ENCODE measurements around the gene NGB. TPM values are rescaled to one million over a fixed set of nuclear protein-coding genes. Genes with fewer than 3 reads are reported as not detected.

NGB gene
- total RNA-seq, 2 donors from 2014 or later = not detected

DNA sequence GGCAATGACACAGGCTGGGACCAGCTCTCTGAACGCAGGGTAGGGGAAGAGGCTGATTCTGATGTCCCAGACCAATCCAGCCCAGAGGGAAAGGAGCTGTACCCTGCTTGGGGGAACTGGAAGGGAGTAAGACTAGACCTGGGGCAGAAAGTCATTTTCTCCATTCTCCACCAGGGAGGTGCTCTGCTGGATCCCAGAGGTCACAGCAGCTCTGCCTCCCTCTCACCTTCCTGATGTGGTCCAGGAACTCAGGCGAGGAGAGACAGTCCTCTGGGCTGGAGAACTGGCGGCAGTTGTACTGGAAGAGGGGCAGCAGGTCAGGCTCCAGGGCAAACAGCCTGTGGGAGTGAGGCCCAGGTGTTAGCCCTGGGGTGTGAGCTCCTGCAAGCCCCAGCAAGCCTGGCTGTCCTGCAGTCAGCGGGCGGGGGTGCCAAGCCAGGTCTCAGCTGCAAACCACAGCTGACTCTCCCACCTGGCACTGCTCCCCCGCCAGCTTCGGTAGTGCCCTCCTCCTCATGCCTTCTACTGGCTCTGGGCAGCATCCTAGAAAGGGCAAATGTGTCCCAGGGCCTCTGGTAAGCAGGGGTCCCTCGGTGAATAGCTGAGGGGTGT, 1.9 kb downstream of the NGB start:
- DNase-seq = no peak
- intact Hi-C loops (cut with DNase I) = no loop called here

DNA sequence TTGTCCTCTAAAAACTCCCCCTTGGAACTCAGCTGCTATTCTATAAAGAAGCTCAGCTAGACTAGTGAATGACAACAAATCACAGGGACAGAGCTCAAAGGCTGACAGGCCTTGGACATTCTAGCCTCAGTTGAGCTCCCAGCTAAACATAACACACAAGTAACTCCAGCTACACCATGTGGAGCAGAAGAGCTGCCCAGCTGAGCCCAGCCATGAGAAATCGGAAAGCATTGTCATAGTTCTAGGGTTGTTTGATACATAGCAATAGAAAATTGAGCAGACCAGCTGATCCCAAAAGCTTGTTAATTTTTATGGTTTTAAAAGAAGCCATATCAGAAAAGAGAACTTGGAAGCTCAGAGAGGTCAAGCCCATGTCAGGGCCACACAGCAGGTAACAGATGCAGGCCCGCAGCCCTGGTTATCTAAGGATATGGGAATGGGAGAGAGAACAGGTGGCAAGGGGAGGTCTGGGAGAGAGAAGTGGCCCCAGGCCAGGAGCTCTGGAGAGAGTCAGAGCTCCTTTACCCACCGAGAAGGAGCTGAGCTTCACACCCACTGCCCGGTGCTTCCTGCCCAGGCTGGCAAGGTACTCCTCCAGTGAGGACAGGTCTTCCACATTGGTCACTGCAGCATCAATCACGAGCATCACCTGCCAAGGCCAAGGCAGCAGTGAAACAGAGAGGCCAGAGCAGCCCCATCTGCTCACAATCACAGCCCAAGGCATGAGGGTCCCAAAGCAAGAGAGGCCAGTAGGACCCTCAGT, 2.9 kb downstream of the NGB start:
- ATAC-seq (no peak), DNase-seq (no peak)
- intact Hi-C loops (cut with DNase I) = no loop called here

More for the DNA sequence above, 1.9 kb downstream of the NGB start:
- no peak for ATAC-seq

- DNase-seq = no peak
- no peak for ATAC-seq
- intact Hi-C loops (cut with DNase I) = no loop called here
These were observed 4.7 kb downstream of the NGB start for GRCh38 chr14:77266336-77266735.

DNA sequence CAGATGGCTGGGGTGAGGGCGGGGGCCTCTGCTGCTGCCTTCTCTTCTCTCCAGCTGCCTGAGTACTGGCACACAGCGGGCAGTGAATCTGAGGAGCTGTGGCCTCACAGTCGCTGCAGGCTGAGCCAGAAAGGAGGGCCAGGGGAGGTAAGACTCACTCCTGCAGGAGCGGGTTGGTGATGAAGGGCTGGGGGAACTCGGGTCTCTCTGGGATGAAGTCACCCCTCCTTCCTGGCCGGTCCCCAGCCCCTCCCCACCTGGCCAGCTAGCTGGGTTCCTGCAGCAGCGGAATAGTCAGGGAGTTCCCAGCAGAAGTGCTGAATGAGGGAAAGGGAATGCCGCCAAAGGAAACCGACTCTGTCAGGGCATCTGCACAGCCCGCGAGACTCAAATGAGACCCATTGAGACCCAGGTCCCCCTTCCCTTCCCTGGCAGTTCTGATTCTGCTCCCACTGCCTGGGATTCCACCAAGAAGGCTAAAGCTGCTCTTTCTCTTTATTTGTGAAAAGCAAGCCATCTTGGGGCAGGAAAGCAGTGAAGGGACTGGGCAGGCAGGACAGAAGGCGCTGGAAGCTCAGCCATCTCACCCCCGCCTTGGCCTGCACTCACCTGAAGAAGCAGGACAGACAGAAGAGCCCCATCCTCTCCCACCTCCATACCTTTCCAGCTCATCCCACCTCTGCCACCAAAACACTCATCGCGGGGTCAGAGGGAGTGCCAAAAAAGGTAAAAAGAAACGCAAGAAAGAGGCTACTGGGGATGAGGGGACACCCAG, 5.3 kb downstream of the NGB start:
- DNase-seq (no peak), ATAC-seq (no peak)
- intact Hi-C loops (cut with DNase I) = no loop called here

GRCh38 chr14:77265187-77265515, 5.9 kb downstream of the NGB start:
- DNase-seq (no peak), ATAC-seq (no peak)
- intact Hi-C loops (cut with DNase I) = no loop called here

GRCh38 chr14:77264466-77265186, 6.4 kb downstream of the NGB start:
- ATAC-seq = no peak
- DNase-seq = no peak
- intact Hi-C loops (cut with DNase I) = no loop called here

- DNase-seq (no peak), ATAC-seq (no peak)
- intact Hi-C loops (cut with DNase I) = no loop called here
These were observed 10.4 kb downstream of the NGB start for GRCh38 chr14:77260631-77261030.

GRCh38 chr14:77260199-77260598, 10.8 kb downstream of the NGB start:
- intact Hi-C loops (cut with DNase I) = no loop called here
- DNase-seq (no peak), ATAC-seq (no peak)

DNA sequence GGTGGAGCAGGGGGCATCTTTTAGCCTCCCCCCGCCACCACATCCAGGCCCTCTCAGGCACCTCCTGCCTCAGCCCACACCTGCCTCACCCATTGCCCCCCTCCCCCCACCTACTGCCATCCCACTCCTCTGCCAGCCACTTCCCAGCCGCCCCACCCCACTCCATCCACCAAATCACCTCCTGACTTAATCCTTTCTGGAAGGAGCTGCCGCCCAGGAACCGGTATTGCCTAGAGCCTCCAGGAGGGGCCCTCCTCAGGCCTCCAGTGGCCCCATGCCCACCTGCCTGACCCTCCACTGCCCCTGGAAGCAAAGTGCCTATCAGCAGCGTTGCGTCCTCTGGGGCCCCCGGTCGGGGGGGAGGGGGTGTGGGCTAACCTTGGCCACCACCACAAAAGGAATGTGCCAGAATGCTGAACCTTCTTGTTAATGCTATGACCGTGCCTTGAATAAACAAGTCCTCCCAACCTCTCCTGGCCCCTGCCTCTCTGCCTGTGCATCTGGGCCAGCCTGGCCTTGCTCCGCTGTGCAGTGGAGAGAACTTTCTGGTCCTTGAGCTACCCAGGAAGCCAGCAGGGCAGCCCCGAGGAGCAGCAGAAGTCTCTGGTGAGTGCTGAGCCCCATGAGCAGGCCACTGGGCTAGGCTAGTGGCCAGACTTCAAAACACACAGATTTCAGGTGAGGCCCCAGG, 11.8 kb downstream of the NGB start:
- DNase-seq (no peak), ATAC-seq (no peak)
- intact Hi-C loops (cut with DNase I) = no loop called here

DNA sequence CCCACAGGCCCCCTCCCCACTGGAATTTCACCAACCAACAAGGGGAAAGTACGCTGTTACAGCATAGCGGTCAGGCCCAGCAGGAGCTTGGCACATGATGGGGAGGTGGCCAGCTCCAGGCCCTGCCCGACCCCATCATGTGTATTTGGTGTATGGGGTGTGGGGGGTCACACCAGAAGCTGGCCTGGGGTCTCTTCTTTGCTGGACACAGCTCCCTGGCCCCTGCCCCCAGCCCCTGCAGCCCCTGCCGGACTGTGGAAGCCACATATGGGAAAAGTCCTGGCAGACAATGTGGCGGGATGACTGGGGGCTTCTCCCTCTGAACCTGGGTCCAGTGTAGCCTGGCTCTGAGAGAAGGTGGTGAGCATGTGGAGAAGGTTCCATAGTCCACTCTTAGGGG, 12.4 kb downstream of the NGB start:
- DNase-seq = no peak
- no peak for ATAC-seq
- intact Hi-C loops (cut with DNase I) = no loop called here

- ATAC-seq = no peak
- intact Hi-C loops (cut with DNase I) = no loop called here
- no peak for DNase-seq
These were observed 13.3 kb downstream of the NGB start for GRCh38 chr14:77257700-77258099.

- intact Hi-C loops (cut with DNase I) = no loop called here
- ATAC-seq = no peak
- DNase-seq = no peak
These were observed 14.3 kb downstream of the NGB start for GRCh38 chr14:77256694-77257093.

- no peak for ATAC-seq
These were observed 17.4 kb downstream of the NGB start for GRCh38 chr14:77253333-77254190.

GRCh38 chr14:77251870-77252269, 19.1 kb downstream of the NGB start:
- ATAC-seq = no peak
- no peak for DNase-seq
- intact Hi-C loops (cut with DNase I) = no loop called here

More at GRCh38 chr14:77253333-77254190, 17.4 kb downstream of the NGB start:
- no peak for DNase-seq
- intact Hi-C loops (cut with DNase I) = no loop called here

- no peak for DNase-seq
- intact Hi-C loops (cut with DNase I) = no loop called here
- ATAC-seq = no peak
These were observed 20.1 kb downstream of the NGB start for GRCh38 chr14:77250927-77251326.

DNA sequence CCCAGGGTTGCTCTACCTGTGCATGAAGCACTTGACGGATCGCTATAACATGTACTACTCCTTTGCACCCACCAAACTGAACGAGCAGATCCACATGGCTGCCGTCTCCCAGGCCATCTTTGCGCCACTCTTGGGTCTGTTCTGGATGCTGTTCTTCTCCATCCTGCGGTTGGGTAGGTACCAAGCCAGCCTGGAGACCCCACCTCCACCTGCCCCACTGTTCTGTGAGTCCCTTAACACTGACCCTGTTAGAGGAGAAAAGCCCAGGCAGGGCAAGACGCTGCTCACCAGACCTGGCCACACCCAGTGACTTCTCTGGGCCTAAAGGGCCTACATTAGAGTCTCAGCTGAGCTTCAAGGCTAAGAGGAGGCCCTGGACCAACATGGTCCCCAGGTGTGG, 21.7 kb downstream of the NGB start:
- intact Hi-C loops (cut with DNase I) = no loop called here
- DNase-seq (no peak), ATAC-seq (no peak)

DNA sequence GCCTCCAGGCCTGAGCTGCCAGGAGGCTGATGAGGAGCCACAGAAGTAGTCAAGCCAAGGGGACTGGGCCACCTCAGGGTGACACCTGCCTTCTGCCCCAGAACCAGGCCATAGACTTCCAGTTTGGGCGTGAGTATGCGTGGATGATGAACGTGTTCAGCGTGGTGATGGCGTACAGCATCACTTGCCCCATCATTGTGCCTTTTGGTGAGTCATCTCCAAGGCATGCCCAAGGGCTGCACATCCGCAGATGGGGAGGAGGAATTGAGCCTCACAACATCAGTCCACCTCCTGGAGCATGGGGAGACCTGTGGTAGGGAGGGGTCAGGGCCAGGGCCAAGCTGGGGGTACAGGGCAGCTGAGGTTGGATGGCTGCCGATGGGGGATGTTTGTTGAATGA, 22.3 kb downstream of the NGB start:
- ATAC-seq = no peak
- no peak for DNase-seq
- intact Hi-C loops (cut with DNase I) = no loop called here

GRCh38 chr14:77246784-77247183, 24.2 kb downstream of the NGB start:
- no peak for ATAC-seq
- DNase-seq = no peak
- intact Hi-C loops (cut with DNase I) = no loop called here

All from left cardiac atrium (tissue), 4 donors.